ENCODE data around the gene GBE1.
"Not testable (repeated sequence)": the region's sequence is repeated elsewhere in the genome, so short reads cannot be mapped to it uniquely, and the experiment has no call there.

GBE1 gene

DNA sequence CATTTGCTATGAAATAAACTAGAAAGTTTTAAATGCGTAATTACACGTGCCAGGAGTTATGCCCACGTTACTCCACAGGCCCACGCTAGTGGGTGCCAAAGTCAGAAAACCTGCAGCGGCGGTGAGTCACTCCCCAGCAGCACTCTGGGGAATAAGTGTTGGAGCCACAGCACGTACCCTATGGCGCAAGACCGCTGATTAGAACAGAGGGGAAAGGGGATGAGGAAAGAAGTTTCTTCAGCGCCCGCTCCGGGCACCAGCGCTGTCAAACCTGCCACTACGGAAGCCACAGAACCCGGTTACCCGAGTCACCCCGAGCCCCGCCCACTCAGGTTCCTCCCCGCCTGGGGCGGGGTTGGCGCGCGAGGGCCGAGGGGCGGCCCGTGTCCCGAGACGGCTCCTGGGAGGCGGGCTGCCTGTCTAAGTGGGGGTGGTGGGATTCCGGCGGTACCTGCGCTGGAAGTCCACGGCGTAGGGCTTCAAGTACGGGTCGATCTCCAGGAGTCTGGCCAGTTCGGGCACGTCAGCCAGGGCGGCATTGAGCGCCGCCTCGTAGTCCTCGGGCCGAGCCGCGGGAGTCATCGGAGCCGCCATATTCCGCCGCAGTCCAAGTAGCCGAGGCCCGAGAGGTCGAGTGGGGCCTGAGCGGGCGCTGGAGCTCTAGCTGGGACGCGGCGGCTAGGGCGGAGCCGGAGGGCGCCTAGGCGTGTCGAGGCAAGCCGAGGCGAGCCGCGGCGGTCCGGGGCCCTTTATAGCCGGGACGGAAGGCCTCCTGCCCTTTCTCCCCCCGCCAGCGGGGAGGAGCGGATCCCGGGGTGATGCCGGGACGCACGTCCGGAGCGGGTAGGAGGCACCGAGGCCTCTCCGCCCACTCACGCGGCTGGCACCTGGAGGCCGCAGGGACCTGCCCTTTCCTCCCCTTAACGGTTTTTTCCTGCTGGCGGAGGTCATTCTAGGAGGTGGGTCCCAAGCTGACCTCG is at the start of gene GBE1:
TSS of gene GBE1 (minus strand) at position 722 of the 980 bp plus-strand sequence. CDS start at position 594, 128 bp downstream.
- ATAC-seq (ENCODE audit: low read depth) = peak; percentile 83
- Mint-ChIP-seq H3K4me1 (peaks cover 15% of the 10 kb centered on the region), H3K4me3 (peak within 1 kb of the TSS; percentile 98), H3K27me3 (no peaks in the 10 kb centered on the region), H3K9me3 (no peaks in the 10 kb centered on the region), H3K27ac (peak within 1 kb of the TSS; percentile 97), H3K36me3 (peaks cover 21% of the 10 kb centered on the region)
- DNase-seq (ENCODE audit: low spot score in 2 of 2) = peak; percentile 91 to 96

GRCh38 chr3:81808900-81809299 is 47.5 kb upstream of the GBE1 start:
- no peaks in the 10 kb centered on the region for H3K36me3 Mint-ChIP-seq
- no peak overlapping the region for H3K27ac Mint-ChIP-seq
- H3K27me3 Mint-ChIP-seq = peaks cover 2% of the 10 kb centered on the region
- DNase-seq (ENCODE audit: low spot score in 2 of 2) = no peak
- no peak for ATAC-seq (ENCODE audit: low read depth)
- H3K4me1 Mint-ChIP-seq = no peaks in the 10 kb centered on the region
- H3K9me3 Mint-ChIP-seq = no peaks in the 10 kb centered on the region
- no peak overlapping the region for H3K4me3 Mint-ChIP-seq

GRCh38 chr3:81799403-81799802 is 38.0 kb upstream of the GBE1 start:
- no peaks in the 10 kb centered on the region for H3K36me3 Mint-ChIP-seq
- DNase-seq (ENCODE audit: low spot score in 2 of 2) (no peak), ATAC-seq (ENCODE audit: low read depth) (no peak)
- no peak overlapping the region for H3K4me3 Mint-ChIP-seq
- H3K4me1 Mint-ChIP-seq = no peaks in the 10 kb centered on the region
- H3K9me3 Mint-ChIP-seq = no peaks in the 10 kb centered on the region
- H3K27me3 Mint-ChIP-seq = peaks cover 1% of the 10 kb centered on the region
- no peak overlapping the region for H3K27ac Mint-ChIP-seq

DNA sequence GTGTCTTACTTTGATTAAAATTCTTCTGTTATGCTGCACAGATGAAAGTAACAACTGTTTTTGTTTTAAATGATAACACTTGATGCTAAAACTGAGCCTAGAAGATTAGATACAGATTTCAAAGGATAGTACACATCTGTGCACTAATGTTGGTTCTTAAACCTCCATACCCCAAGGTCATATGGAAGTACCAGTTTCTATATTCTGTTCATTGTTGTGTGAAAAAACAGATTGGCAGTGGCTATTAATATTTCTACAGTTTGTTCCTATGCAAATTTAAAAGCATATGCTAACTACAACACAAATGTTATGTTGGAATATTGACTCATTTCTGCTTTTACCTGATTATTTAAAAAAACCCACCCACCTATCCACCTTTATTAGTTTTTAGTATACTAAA is 32.0 kb upstream of the GBE1 start:
- no peaks in the 10 kb centered on the region for H3K4me1 Mint-ChIP-seq
- DNase-seq (ENCODE audit: low spot score in 2 of 2) (no peak), ATAC-seq (ENCODE audit: low read depth) (no peak)
- no peaks in the 10 kb centered on the region for H3K9me3 Mint-ChIP-seq
- peaks cover 1% of the 10 kb centered on the region for H3K27me3 Mint-ChIP-seq
- no peaks in the 10 kb centered on the region for H3K36me3 Mint-ChIP-seq
- no peak overlapping the region for H3K4me3 Mint-ChIP-seq
- no peak overlapping the region for H3K27ac Mint-ChIP-seq

- no peaks in the 10 kb centered on the region for H3K9me3 Mint-ChIP-seq
- no peak for DNase-seq (ENCODE audit: low spot score in 2 of 2)
- H3K27ac Mint-ChIP-seq = no peak overlapping the region
- ATAC-seq (ENCODE audit: low read depth) = no peak
- no peak overlapping the region for H3K4me3 Mint-ChIP-seq
- H3K27me3 Mint-ChIP-seq = no peaks in the 10 kb centered on the region
- no peaks in the 10 kb centered on the region for H3K36me3 Mint-ChIP-seq
- no peaks in the 10 kb centered on the region for H3K4me1 Mint-ChIP-seq
Observed at GRCh38 chr3:81790117-81790516, 28.7 kb upstream of the GBE1 start.

DNA sequence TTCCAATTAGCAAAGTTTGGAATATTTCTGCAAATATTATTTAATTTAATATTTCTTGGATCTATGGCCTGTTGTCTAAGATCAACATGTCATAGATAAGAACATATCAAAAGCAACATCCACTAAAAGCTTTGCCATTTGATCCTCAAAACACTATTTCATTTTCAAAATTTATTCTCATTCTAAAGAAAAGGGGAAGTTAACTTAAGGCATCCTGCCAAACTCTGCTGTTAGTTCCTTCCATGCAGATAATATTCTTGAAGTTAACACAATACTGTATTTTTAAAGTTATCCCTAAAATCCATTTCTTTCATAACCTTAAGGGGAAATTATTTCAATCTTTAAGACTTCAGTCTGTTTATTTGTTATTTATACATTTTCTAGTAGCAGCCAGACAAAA is 28.2 kb upstream of the GBE1 start:
- ATAC-seq (ENCODE audit: low read depth) = no peak
- no peak for DNase-seq (ENCODE audit: low spot score in 2 of 2)
- no peaks in the 10 kb centered on the region for H3K27me3 Mint-ChIP-seq
- H3K27ac Mint-ChIP-seq = no peak overlapping the region
- H3K9me3 Mint-ChIP-seq = no peaks in the 10 kb centered on the region
- no peaks in the 10 kb centered on the region for H3K36me3 Mint-ChIP-seq
- no peaks in the 10 kb centered on the region for H3K4me1 Mint-ChIP-seq
- no peak overlapping the region for H3K4me3 Mint-ChIP-seq

DNA sequence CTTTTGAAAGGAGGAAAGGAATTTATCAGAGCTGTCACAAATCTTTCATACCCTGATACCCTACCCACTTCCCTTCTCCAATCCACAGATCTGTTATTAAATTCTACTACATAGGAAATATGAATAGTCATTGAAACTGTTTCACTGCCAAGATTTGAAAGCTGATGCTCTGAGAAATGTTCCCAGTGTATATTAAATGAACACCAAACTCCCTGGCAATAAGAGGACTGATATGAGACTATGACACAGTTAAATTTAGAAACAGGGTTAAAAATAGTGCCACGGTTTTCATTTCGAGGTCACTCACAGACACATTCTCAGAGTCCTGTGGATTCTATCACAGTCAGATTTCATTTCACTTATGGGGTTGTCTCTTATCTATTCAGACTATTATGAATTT is 27.2 kb upstream of the GBE1 start:
- Mint-ChIP-seq H3K4me3 (no peak overlapping the region), H3K9me3 (peaks cover 2% of the 10 kb centered on the region), H3K27me3 (no peaks in the 10 kb centered on the region), H3K4me1 (no peaks in the 10 kb centered on the region), H3K27ac (no peak overlapping the region), H3K36me3 (no peaks in the 10 kb centered on the region)
- ATAC-seq (ENCODE audit: low read depth) (no peak), DNase-seq (ENCODE audit: low spot score in 2 of 2) (no peak)

DNA sequence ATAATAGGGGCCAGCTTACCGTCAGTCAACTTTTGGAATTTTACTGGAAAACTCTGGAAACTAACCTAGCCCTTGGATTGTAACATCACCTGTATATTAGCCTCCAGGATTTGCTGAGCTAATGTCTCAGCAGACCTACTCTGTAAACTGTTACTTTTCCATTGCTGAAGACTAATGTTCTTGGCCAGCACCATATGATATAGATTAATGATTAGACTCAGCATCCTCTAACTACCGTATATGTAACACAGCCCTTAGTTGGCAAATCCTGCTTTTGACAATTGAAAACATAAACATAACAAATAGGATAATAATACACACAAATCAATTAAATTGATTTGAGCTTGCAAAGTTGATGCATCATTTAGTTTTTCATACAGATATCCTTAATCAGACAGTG is 26.6 kb upstream of the GBE1 start:
- H3K36me3 Mint-ChIP-seq = no peaks in the 10 kb centered on the region
- ATAC-seq (ENCODE audit: low read depth) = no peak

DNA sequence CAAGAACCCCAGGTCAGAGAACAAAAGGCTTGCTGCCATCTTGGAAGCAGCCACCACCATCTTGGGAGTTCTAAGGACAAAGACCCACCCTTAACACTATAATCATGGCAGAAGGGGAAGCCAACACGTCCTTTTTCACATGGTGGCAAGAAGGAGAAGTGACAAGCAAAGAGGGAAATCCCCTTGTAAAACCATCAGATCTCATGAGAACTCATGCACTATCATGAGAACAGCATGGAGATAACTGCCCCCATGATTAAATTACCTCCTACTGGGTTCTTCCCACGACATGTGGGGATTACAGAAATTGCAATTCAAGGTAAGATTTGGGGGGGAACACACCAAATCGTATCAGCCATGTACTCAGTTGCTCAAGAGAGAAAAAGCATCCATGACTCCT is 21.1 kb upstream of the GBE1 start:
- H3K36me3 Mint-ChIP-seq = peaks cover 5% of the 10 kb centered on the region
- peak overlapping the region; percentile 1 for H3K27ac Mint-ChIP-seq
- H3K9me3 Mint-ChIP-seq = peaks cover 12% of the 10 kb centered on the region
- peak; percentile 98 for ATAC-seq (ENCODE audit: low read depth)
- H3K4me1 Mint-ChIP-seq = no peaks in the 10 kb centered on the region
- no peaks in the 10 kb centered on the region for H3K27me3 Mint-ChIP-seq
- H3K4me3 Mint-ChIP-seq = no peak overlapping the region
- DNase-seq (ENCODE audit: low spot score in 2 of 2) = no peak

More for the DNA sequence above, 26.6 kb upstream of the GBE1 start:
- Mint-ChIP-seq H3K27ac (no peak overlapping the region), H3K27me3 (no peaks in the 10 kb centered on the region), H3K9me3 (peaks cover 2% of the 10 kb centered on the region), H3K4me3 (no peak overlapping the region), H3K4me1 (no peaks in the 10 kb centered on the region)
- DNase-seq (ENCODE audit: low spot score in 2 of 2) = no peak

GRCh38 chr3:81778678-81779182 is 17.3 kb upstream of the GBE1 start:
- Mint-ChIP-seq H3K27ac (no peak overlapping the region), H3K27me3 (no peaks in the 10 kb centered on the region), H3K4me3 (no peak overlapping the region), H3K36me3 (peaks cover 5% of the 10 kb centered on the region), H3K4me1 (no peaks in the 10 kb centered on the region), H3K9me3 (peaks cover 11% of the 10 kb centered on the region)
- DNase-seq (ENCODE audit: low spot score in 2 of 2) (no peak), ATAC-seq (ENCODE audit: low read depth) (no peak)

DNA sequence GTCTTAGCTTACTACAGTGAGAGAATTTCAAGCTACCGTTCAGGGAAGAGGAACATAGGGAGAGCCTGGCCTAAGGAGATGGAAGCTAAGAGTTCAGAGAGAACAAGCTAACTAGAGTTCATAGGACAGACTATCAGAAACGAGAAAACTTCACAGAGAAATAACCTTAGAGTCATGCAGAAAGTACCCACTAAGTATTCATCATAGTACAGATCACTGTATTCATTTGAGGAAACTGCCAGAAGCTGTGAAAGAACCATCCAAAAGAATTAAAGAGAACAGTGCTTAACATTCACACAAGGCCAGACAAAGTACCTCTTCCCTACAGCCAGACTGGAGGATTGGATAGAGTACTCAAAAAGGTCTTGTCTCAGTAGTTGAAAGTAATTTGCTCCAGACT is 15.2 kb upstream of the GBE1 start:
- no peak for DNase-seq (ENCODE audit: low spot score in 2 of 2)
- Mint-ChIP-seq H3K4me1 (no peaks in the 10 kb centered on the region), H3K9me3 (peaks cover 10% of the 10 kb centered on the region), H3K27me3 (peaks cover 2% of the 10 kb centered on the region), H3K36me3 (peaks cover 5% of the 10 kb centered on the region), H3K27ac (no peak overlapping the region), H3K4me3 (no peak overlapping the region)
- ATAC-seq (ENCODE audit: low read depth) = no peak

- Mint-ChIP-seq H3K4me3 (no peak overlapping the region), H3K27me3 (peaks cover 10% of the 10 kb centered on the region), H3K4me1 (no peaks in the 10 kb centered on the region), H3K27ac (no peak overlapping the region), H3K36me3 (no peaks in the 10 kb centered on the region), H3K9me3 (no peaks in the 10 kb centered on the region)
- no peak for DNase-seq (ENCODE audit: low spot score in 2 of 2)
- ATAC-seq (ENCODE audit: low read depth) = no peak
Observed at GRCh38 chr3:81770710-81771109, 9.3 kb upstream of the GBE1 start.

DNA sequence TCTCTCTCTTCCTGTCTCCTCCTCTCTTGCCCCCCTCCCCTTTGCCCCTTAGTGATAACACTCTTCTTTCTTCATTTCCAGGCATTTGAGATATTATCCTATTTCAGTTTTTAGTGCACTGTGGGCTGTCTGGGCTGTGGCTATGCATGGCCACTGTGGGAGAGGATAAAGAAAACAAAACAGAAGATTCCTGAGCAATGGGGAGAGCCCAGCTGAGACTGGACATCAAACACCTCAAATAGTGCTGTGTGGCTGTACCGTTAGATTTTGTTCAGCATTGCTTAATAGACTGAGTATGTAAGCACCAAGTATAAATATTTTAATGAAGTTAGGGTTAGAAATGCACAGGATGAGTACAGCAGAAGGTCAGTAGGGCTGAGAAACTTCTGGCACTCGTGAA is 7.9 kb upstream of the GBE1 start:
- H3K36me3 Mint-ChIP-seq = no peaks in the 10 kb centered on the region
- H3K27me3 Mint-ChIP-seq = peaks cover 10% of the 10 kb centered on the region
- H3K9me3 Mint-ChIP-seq = no peaks in the 10 kb centered on the region
- H3K4me1 Mint-ChIP-seq = peaks cover 3% of the 10 kb centered on the region
- H3K4me3 Mint-ChIP-seq = no peak overlapping the region
- no peak for DNase-seq (ENCODE audit: low spot score in 2 of 2)
- no peak overlapping the region for H3K27ac Mint-ChIP-seq
- ATAC-seq (ENCODE audit: low read depth) = no peak

GRCh38 chr3:81767250-81767859 is 5.9 kb upstream of the GBE1 start:
- H3K27ac Mint-ChIP-seq; H3K36me3 Mint-ChIP-seq; DNase-seq (ENCODE audit: low spot score in 2 of 2); ATAC-seq (ENCODE audit: low read depth); H3K4me3 Mint-ChIP-seq; H3K9me3 Mint-ChIP-seq; H3K27me3 Mint-ChIP-seq; H3K4me1 Mint-ChIP-seq: not testable (repeated sequence)
